Measurements from ENCODE around the gene EEF2K.

GRCh38 chr16:22206842-22207714 is 1.0 kb downstream of the EEF2K start:
- no peak for TF ChIP-seq GATA2 (IDR thresholded peaks at IDR 0.05; ENCODE audit: low read depth, low read length)
- no peak for TF ChIP-seq GATA3 (IDR thresholded peaks at IDR 0.05; ENCODE audit: low read depth, low read length)
